T-helper 1 cell (primary cell): ENCODE measurements around the gene KDM4C.
"Not testable (repeated sequence)": the region's sequence is repeated elsewhere in the genome, so short reads cannot be mapped to it uniquely, and the experiment has no call there.

ENCODE experiments used
- DNase-seq, 5 donors: peaks; one replicate each; pipeline ENCODE4 v3.0.0-alpha.2; 2012 to 2020

Gene KDM4C

DNA sequence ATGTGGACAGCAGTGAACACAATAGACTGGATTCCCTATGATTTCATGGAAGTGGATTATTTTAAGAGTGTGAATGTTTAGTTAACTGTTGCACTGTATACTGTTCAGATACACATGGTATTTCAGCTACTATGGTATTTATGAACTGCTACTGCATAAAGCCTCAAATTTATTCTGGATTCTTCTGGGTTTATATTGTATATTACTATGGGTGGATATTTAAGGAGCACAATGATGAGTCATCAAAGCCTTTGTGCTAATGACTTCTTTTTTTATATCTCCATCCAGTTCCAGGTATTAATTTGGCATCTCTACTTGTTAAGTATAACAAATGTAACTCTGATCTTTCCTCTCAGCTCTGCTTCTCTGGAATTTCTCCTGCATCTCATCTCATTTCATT lies 6.8 kb downstream of the KDM4C start:
- no peak for DNase-seq

DNA sequence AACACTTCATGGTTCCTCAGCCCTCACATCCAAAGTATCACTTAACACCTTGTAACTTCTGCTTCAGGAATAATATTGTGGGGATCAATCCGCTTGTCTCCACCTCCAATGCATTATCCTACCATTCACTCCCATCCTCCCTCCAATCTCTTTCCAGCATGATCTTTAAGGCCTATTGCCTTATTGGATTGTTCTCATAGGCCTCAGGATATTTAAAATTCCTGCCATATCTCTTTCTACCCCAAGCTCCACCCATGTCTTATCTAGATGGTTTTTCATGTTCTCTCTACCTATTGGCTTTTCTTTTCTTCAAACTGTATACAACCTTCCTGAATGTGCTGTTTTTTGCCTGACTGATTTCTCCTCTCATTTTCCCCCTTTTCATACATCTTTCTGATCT lies 7.2 kb downstream of the KDM4C start:
- no peak for DNase-seq

DNA sequence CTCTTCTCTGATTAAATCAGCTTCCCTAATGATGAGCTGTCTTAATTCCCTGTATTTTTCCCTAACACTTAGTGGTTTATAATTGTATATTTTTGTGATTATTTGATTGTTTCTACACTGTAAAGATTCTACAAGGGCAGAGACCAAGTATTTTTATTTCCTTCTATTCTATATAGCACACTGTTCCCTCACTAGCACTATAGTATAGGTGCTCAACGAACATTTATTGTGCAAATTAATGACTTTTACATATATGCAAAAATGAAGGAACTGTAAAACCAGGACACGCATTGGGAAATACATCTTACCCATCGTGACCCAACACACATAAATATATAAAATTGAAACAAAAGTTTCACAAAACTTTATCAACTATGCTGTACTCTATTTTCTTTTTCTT lies 7.6 kb downstream of the KDM4C start:
- no peak for DNase-seq

DNA sequence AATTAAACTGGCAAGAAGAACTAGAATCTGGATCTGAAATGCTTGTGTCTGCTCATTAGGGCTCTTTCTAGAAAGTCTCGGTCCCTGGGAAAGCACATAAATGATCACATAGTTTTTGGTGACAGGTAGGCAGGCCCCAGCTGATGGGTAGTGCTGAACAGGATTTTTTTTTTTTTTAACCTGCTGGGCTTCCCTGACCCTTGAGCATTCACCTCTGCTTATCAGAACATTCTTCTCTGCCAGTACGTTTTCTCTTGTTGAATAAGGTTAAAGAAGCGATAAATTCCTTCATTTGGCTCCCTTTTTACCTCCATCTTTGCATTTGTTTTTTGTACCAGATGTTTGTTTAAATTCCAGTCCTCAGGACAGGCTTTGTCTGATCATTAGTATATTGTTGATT lies 8.8 kb downstream of the KDM4C start:
- no peak for DNase-seq

DNA sequence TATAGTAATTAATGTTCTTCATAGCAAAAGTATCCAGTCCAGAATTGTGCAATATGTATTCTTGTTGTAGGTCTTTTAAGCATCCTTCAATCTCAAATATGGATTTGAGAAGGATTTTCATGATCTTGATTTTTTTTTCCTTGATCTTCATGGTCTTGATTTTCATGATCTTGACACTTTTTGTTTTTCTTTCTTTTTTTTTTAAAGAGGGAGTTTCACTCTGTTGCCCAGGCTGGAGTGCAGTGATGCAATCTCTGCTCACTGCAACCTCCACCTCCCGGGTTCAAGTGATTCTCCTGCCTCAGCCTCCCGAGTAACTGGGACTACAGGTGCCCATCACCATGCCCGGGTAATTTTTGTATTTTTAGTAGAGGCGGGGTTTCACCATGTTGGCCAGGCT lies 10.8 kb downstream of the KDM4C start:
- not testable (repeated sequence) for DNase-seq

DNA sequence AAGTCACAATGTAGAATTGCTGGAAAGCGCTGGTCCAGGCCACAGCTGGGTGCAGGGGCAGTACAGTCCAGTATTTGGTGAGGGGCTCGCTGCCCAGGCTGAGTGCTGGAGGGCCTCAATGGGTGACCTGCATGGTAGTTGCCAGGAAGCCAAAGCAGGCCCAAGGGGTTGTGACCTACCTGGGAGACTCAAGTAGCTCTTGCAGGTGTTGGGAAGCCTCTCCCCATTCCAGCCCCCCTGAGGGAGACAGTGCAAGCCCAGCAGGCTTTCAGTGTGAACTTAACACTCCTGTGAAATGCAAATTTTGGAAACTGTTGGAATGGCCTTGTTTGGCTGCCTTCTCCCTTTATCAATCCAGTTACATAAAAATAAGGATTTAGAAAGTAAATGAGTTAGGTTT lies 13.9 kb downstream of the KDM4C start:
- no peak for DNase-seq

DNA sequence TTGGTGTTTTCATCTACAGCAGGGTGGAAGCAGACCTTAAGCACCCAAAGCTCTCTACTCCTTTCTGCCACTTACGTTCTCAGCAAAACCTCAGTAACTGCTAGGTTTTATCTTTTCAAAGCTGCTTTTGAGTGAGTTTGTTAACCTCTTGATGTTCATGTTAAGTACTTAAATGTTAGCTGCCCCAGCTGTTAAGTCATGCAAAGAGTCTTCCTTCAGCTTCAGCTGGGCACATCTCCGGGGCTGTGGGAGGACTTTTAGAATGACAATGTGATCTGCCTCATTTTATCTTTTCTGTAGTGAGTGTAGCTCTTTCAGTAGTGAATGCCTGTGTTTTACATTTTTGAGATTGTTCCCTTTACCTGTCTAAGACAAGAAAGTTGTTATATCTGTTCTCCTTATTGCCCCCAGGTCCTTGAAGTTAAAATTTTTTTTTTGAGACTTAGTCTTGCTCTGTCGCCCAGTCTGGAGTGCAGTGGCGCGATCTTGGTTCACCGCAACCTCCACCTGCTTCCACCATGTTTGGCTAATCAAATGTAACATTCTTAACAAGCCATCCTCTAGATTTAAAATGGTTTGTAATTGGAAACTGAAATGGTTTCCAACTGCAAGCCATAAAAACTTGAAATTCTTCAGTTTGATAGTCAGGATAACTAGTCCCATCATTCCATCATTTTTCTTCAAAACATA lies 19.6 kb downstream of the KDM4C start:
- no peak for DNase-seq

DNA sequence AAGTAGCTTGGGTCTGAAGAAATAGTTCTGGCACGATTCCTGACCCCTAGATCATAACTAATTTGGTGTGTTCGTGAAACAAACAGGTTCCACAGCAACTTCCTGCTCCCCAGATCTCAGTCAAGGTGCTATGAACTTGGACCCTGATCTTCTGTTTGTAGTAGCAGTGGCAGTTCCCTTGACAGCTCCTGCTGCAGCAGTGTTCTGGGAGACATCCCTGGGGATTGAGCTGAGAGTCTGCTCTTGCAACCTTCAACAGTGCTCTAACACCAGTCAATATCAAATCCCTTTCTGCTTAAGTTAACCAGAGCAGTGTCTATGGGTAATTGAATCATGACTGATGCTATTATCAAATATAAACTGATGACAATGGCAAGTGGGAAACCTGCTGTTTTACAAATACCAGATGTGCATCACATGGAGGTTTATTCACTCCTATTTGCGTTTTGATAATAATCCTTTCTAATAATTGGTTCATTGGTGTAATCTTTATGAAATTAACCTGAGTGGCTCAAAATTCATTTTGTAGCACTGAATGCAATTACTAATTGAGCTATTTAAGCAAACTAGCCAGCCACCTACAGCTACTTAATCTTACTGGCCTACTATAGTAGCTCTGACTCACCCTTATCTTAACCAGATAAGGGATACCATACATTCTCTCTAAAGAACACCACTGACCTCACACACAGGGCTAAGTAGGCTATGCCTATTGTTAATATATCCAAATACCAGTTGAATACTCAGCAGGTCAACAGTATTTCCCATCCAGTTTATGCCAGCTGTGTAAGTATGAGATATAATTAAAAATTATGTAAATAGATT lies 21.9 kb downstream of the KDM4C start:
- no peak for DNase-seq

DNA sequence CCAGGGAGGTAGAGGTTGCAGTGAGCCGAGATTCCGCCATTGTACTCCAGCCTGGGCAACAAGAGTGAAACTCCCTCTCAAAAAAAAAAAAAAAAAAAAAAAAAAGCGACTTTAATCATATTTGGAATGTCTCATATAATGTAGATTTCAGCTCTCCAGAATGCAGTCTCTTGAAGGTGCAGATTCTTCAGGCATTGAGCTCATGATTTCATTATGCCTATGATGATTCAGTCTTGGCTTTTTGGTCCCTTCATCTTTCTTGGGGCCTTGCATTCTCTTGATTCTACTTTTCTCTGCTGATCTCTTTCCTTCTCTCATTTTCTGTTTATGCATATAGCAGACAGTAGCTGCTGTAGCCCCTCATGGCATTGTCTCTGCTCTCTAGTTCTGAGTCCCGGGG lies 22.9 kb downstream of the KDM4C start:
- DNase-seq, result no peak

DNA sequence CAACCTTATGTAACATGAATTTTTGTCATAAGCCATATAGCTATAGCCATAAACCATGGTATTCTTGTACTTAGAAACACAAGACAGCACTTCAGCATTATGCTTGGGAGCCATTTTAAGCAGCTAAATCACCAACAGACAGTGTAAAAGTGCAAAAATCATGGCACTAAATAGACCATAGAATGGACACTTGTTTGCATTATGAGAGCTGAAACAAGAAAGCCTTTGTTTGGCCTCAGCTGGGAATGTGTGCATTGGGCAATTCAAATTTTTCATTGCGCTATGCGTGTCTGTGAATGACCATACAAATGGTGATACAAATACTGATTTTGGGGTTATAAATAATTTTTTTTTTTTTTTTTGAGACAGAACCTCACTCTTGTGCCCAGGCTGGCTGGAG lies 23.7 kb downstream of the KDM4C start:
- no peak for DNase-seq

DNA sequence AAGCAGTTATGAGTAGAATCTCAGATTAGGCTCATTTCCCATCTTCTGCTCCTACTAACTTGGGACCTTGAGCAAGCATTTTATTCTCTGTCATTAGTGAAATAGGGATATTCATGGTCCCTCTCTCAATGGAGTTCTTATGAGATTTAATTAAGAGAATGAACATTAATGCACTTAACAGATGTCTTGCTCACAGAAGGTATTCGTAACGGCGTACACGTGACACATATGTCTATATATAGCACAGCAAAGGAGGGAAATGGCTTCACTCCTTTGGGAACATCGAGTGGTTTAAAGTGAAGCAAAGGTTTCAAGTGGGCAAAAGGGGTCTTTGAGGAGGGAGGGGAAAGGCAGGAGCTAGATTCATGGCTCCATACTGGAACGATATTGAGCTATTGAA lies 24.6 kb downstream of the KDM4C start:
- DNase-seq, result no peak

DNA sequence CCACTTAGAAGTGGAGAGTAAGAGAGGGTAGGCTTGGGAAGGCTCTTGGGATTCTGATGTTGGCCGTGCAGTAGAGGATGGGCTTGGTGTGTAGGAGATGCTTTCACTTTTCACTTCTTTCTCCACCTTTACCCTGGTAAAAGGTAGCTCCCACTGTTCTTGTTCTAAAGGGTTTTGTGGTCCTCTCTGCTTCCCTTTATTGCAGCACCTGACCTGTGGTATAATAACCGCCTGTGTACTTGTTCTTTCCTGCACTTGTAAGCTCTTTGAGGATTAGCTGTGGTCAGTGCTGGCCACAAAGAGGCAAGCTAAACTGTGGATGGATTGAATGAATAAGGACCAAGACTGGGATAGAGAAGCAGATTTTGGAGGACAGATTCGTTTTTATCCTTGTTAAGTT lies 25.2 kb downstream of the KDM4C start:
- DNase-seq, result no peak

DNA sequence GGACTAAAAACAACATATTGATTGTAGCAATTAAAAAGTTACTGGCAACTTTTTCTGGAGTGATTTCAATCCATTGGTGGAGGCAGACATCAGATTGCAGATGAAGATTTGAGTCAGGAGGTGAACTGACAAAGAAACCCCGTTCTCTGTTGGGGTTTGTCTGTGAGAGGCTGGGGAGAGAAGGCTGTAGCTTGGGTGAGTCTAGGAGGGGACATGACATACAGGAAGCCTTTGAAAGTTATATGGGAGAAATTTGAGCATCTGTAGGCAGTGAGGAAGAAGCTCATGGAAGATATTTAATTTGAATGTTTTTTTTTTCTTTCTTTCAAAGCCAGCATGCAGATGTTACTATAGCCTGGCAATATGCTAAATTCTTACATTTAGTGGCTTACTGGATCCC lies 26.0 kb downstream of the KDM4C start:
- no peak for DNase-seq

DNA sequence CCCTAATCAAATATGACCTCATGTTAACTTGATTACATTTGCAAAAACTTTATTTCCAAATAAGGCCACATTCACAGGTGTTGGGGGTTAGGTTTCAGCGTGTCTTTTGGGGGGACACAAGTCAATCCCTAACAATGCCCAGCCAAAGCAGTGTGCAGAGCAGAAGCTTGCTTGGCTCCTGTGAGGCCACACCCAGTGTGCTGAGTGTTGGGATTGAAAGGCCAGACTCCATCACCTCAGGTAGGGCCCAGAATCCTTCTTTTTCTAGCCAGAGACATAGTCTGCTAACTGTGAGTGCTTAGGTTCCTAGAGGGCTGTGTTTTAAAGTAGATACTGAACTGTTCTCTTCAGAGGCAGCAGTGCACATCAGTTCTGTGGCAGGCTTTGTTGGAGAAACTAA lies 27.9 kb downstream of the KDM4C start:
- DNase-seq, result no peak

DNA sequence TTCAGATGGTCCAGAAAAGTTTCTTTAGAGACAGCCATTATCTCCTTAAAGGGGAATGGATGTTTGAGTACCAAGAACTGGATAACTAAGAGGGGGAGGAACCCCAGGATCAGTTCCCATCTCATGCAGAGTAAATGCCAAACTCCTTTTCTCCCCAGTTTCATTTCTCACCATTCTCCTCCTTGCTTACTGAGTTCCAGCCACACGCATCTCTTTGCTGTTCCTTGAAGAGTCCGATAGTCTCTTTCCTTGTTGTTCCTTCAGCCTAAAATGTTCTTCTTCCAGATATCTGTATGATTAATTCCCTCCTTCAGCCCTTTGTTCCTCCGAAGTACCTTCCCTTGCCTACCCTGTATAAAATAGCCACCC lies 30.0 kb downstream of the KDM4C start:
- DNase-seq, result no peak

DNA sequence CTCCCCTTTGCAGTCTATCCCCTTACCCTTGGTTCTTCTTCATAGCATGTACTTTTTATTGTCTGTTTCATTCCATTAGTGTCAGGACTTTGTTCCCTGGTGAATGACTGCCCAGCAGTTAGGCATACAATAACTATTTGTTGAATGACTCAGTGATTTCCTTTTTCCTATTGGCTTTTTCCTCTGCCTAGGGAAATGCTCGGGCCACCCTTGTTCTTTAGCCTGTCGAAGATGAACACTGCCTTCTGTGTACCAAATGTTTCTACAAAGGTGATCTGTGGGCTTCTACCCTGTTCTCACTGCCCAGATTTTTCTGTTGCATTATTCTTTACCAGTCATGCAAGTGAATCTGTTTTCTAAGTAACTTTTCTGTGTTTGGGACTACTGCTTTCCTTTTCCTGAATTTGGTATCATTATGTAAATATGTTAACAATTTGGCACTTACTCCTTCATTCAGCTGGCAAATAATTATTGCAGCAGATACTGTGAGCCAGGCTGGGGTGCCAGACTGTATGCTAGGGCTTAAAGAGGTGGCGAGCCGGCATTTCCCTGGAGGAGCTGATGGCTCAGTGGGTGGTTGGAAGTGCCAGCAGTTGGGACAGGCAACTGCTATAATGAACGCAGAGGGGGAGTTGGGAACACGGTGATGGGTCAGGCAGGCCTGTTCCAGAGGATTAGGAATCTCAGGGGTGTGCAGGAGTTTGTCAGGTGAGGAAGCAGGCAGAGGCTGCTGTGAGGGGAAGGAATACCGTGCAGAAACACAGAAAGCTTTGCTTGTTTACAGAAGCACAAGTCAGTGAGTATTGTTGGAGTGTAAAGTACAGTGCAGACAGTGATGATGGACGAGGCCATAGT lies 30.6 kb downstream of the KDM4C start:
- DNase-seq, result no peak

DNA sequence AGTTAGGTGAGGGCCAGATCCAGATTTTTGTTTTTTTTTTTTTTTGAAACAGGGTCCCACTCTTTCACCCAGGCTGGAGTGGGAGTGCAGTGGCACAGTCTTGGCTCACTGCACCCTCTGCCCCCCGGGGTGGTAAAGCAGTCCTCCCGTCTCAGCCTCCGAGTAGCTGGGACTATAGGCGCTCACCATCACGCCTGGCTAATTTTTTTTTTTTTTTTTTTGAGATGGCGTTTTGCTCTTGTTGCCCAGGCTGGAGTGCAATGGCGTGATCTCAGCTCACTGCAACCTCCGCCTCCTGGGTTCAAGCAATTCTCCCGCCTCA lies 31.2 kb downstream of the KDM4C start:
- not testable (repeated sequence) for DNase-seq

DNA sequence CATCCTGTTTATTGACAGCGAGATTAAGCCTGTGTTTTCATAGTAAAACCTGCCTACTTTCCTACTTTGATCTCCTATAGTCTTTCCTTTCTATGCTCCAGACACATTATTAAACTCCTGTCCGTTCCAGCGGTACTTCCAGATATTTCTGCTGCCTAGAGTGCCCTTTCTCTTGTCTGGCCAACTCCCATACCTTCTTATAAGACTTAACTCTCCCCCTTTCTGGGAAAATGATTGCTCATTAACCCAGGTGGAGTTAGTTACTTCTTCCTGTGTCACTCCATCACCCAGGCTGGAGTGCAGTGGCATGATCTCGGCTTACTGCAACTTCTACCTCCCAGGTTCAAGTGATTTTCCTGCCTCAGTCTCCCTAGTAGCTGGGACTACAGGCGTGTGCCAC lies 33.1 kb downstream of the KDM4C start:
- DNase-seq, result no peak

DNA sequence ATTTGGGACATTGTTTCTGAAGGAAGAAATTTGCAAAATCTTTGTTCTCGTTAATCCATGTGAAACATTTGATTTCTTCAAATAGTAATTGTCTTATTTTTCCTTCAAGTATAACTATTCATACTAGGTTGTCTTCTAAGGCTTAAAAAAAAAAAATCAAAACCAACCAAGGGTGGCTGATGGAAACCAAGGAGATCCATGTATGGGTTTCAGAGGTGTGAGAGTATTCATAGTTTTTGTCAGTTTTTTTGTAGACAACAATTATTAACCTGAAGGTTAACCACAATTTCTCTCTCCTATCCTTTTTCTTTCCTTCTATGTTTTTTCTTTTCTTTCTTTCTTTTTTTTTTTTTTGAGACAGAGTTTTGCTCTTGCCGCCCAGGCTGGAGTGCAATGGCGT lies 35.4 kb downstream of the KDM4C start:
- no peak for DNase-seq

DNA sequence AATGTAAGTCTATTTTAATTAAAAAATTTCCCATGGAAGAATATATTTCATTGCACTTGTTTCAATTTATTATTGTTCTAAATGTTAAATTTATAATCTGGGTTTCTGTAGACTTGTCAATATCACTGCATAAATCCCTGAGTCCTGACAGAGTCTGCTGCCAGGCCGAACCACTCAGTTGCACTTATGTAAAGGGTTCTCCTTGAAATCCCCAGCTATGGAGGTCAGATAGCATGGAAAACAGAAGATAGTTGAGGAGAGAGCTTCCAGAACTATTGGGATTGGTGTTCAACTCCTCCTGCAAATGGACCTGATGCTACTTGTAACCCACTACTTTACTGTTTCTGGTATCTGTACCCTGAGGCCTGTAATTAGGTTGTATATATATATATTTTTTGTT lies 37.2 kb downstream of the KDM4C start:
- no peak for DNase-seq

DNA sequence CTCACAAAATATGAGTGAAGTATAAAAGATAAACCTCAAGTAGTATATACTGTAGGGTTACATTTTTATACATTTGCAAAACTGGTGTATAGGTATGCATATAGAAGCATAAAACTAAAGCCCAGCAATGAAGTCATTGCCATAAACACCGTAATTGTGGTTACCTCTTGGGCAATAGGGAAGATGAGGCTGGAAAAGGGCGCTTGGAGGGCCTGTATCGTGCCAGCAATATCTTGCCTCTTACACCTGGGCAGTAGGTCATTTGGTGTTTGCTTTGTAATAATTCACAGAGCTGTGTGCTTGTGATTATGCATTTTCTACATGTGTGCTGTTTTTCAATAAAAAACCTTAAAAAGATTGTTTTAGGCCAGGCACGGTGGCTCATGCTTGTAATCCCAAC lies 45.2 kb downstream of the KDM4C start:
- DNase-seq, result no peak

DNA sequence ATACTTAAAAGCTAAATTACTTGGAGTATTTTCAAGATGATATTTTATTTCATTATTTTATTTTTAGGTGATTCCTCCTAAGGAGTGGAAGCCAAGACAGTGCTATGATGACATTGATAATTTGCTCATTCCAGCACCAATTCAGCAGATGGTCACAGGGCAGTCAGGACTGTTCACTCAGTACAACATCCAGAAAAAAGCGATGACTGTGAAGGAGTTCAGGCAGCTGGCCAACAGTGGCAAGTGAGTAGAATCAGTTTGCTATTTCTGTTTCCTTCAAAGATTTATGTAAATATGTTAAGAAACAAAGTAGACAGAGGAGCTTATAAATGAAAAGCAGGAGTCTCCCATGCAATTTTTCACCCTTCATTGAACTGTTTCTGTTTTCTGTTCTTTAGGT lies 47.8 kb downstream of the KDM4C start:
- no peak for DNase-seq

DNA sequence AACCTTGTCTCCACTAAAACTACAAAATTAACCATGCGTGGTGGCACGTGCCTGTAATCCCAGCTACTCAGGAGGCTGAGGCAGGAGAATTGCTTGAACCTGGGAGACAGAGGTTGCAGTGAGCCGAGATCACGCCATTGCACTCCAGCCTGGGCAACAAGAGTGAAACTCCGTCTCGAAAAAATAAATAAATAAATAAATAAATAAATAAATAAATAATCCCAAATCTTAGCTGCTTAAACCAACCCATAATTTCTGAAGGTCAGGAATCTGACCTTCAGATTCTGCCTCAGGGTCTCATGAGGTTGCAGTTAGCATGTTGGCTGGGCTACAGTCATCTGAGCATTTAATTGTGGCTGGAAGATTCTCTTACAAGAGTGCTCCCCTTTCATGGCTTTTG lies 48.5 kb downstream of the KDM4C start:
- not testable (repeated sequence) for DNase-seq

DNA sequence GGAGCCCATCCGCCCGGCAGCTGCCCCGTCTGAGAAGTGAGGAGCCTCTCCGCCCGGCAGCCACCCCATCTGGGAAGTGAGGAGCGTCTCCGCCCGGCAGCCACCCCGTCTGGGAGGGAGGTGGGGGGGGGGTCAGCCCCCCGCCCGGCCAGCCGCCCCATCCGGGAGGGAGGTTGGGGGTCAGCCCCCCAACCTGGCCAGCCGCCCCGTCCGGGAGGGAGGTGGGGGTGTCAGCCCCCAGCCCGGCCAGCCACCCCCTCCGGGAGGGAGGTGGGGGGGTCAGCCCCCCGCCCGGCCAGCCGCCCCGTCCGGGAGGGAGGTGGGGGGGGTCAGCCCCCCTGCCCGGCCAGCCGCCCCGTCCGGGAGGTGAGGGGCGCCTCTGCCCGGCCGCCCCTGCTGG lies 49.9 kb downstream of the KDM4C start:
- DNase-seq, result not testable (repeated sequence)
